HEK293 (cell line): ENCODE results near the gene CCDC136.

ENCODE experiments used
- CTCF ChIA-PET: fragments of 350-600 bp; formaldehyde crosslinking; extraction: SDS; loops from one replicate; lab custom pipeline; 2021; ENCODE audit warnings: antibody characterized with exemption; lab: Yijun Ruan, JAX
- POLR2A ChIA-PET: fragments of 300-600 bp; formaldehyde crosslinking; extraction: SDS; loops from one replicate; lab custom pipeline; 2020; ENCODE audit warnings: antibody characterized with exemption, inconsistent platforms; lab: Yijun Ruan, JAX
- H3K27ac ChIP-seq: fragments of 200-500 bp; sonication (Bioruptor generic); 2 replicates; pipeline ENCODE4 v1.5.1; 2014; ENCODE audit warnings: low read depth, low read length, control low read depth, inconsistent platforms; ENCODE audit errors: extremely low read depth
- H3K36me3 ChIP-seq, 2 experiments: fragments of 200-500 bp in 1 of 2; sonication (Bioruptor generic) in 1 of 2; 1 replicate in 1 of 2; 2 replicates in 1 of 2; pipeline ENCODE4 v1.5.1; 2014 to 2017; ENCODE audit warnings: inconsistent platforms in 2 of 2, low read length in 2 of 2; ENCODE audit not compliant: control insufficient read depth in 2 of 2, insufficient read depth in 1 of 2
- H3K4me1 ChIP-seq: fragments of 200-500 bp; sonication (Bioruptor generic); 2 replicates; pipeline ENCODE4 v1.5.1; 2014; ENCODE audit warnings: mild to moderate bottlenecking, low read length, inconsistent platforms; ENCODE audit not compliant: control insufficient read depth, insufficient read depth
- H3K4me3 ChIP-seq: 2 replicates; pipeline ENCODE4 v1.5.1; 2011; ENCODE audit warnings: low read depth, mild to moderate bottlenecking, control low read depth, low read length, moderate library complexity
- H3K9me3 ChIP-seq: fragments of 200-500 bp; sonication (Bioruptor generic); 2 replicates; pipeline ENCODE4 v1.5.1; 2014; ENCODE audit warnings: low read depth, low read length, inconsistent platforms; ENCODE audit not compliant: control insufficient read depth, insufficient read depth
- HIC1 ChIP-seq: fragments of 450-650 bp; formaldehyde crosslinking; IDR thresholded peaks from 2 replicates; pipeline ENCODE4 v1.5.1; 2016; ENCODE audit warnings: missing biosample characterization, missing genetic modification characterization
- KLF1 ChIP-seq: fragments of 450-650 bp; formaldehyde crosslinking; IDR thresholded peaks from 2 replicates; pipeline ENCODE4 v1.5.1; 2016; ENCODE audit warnings: missing biosample characterization, missing genetic modification characterization
- PATZ1 ChIP-seq: fragments of 450-650 bp; formaldehyde crosslinking; IDR thresholded peaks from 2 replicates; pipeline ENCODE4 v1.5.1; 2016; ENCODE audit warnings: missing biosample characterization, missing genetic modification characterization
- YY1 ChIP-seq: fragments of 450-650 bp; formaldehyde crosslinking; IDR thresholded peaks from 2 replicates; pipeline ENCODE4 v1.5.1; 2018; ENCODE audit warnings: missing biosample characterization, missing genetic modification characterization
- ZBTB20 ChIP-seq: fragments of 450-650 bp; formaldehyde crosslinking; IDR thresholded peaks from 2 replicates; pipeline ENCODE4 v1.5.1; 2016; ENCODE audit warnings: missing biosample characterization, missing genetic modification characterization
- ZBTB48 ChIP-seq: fragments of 450-650 bp; formaldehyde crosslinking; IDR thresholded peaks from 2 replicates; pipeline ENCODE4 v1.5.1; 2016; ENCODE audit warnings: missing biosample characterization, missing genetic modification characterization
- ZBTB8A ChIP-seq: fragments of 450-650 bp; formaldehyde crosslinking; IDR thresholded peaks from 2 replicates; pipeline ENCODE4 v1.5.1; 2016; ENCODE audit warnings: missing biosample characterization, missing genetic modification characterization
- ZIC2 ChIP-seq: fragments of 450-650 bp; formaldehyde crosslinking; IDR thresholded peaks from 2 replicates; pipeline ENCODE4 v1.5.1; 2016; ENCODE audit warnings: missing biosample characterization, missing genetic modification characterization
- ZNF138 ChIP-seq: fragments of 450-650 bp; formaldehyde crosslinking; IDR thresholded peaks from 2 replicates; pipeline ENCODE4 v1.5.1; 2016; ENCODE audit warnings: missing biosample characterization, missing genetic modification characterization, borderline replicate concordance
- ZNF175 ChIP-seq: fragments of 450-650 bp; formaldehyde crosslinking; IDR thresholded peaks from 2 replicates; pipeline ENCODE4 v1.5.1; 2016; ENCODE audit warnings: missing biosample characterization, missing genetic modification characterization
- ZNF214 ChIP-seq: fragments of 450-650 bp; formaldehyde crosslinking; IDR thresholded peaks from 2 replicates; pipeline ENCODE4 v1.5.1; 2017; ENCODE audit warnings: missing biosample characterization, mild to moderate bottlenecking, missing genetic modification characterization, borderline replicate concordance
- ZNF335 ChIP-seq: fragments of 450-650 bp; formaldehyde crosslinking; conservative IDR thresholded peaks from 2 replicates; pipeline ENCODE4 v1.5.1; 2016; ENCODE audit warnings: missing biosample characterization, missing genetic modification characterization
- ZNF473 ChIP-seq: fragments of 450-650 bp; formaldehyde crosslinking; IDR thresholded peaks from 2 replicates; pipeline ENCODE4 v1.5.1; 2017; ENCODE audit warnings: missing biosample characterization, missing genetic modification characterization
- ZNF521 ChIP-seq: fragments of 450-650 bp; formaldehyde crosslinking; IDR thresholded peaks from 2 replicates; pipeline ENCODE4 v1.5.1; 2017; ENCODE audit warnings: missing biosample characterization, mild to moderate bottlenecking, missing genetic modification characterization
- ZNF571 ChIP-seq: fragments of 450-650 bp; formaldehyde crosslinking; IDR thresholded peaks from 2 replicates; pipeline ENCODE4 v1.5.0; 2017; ENCODE audit warnings: missing biosample characterization, missing genetic modification characterization
- ZNF639 ChIP-seq: fragments of 450-650 bp; formaldehyde crosslinking; IDR thresholded peaks from 2 replicates; pipeline ENCODE4 v1.5.1; 2016; ENCODE audit warnings: missing biosample characterization, missing genetic modification characterization
- ZNF660 ChIP-seq: fragments of 450-650 bp; IDR thresholded peaks from 2 replicates; pipeline ENCODE4 v1.5.1; 2018; ENCODE audit warnings: missing biosample characterization, mild to moderate bottlenecking, missing genetic modification characterization
- ZNF768 ChIP-seq: fragments of 450-650 bp; formaldehyde crosslinking; IDR thresholded peaks from 2 replicates; pipeline ENCODE4 v1.5.1; 2018; ENCODE audit warnings: missing biosample characterization, mild to moderate bottlenecking, missing genetic modification characterization
- ZSCAN30 ChIP-seq: fragments of 450-650 bp; IDR thresholded peaks from 2 replicates; pipeline ENCODE4 v1.5.1; 2018; ENCODE audit warnings: missing biosample characterization, mild to moderate bottlenecking, missing genetic modification characterization, moderate library complexity
- TF ChIP-seq, protein P1 (sequence below): fragments of 450-650 bp; formaldehyde crosslinking; IDR thresholded peaks from 2 replicates; pipeline ENCODE4 v1.5.1; 2017; ENCODE audit warnings: missing biosample characterization, missing genetic modification characterization

CCDC136 gene

DNA sequence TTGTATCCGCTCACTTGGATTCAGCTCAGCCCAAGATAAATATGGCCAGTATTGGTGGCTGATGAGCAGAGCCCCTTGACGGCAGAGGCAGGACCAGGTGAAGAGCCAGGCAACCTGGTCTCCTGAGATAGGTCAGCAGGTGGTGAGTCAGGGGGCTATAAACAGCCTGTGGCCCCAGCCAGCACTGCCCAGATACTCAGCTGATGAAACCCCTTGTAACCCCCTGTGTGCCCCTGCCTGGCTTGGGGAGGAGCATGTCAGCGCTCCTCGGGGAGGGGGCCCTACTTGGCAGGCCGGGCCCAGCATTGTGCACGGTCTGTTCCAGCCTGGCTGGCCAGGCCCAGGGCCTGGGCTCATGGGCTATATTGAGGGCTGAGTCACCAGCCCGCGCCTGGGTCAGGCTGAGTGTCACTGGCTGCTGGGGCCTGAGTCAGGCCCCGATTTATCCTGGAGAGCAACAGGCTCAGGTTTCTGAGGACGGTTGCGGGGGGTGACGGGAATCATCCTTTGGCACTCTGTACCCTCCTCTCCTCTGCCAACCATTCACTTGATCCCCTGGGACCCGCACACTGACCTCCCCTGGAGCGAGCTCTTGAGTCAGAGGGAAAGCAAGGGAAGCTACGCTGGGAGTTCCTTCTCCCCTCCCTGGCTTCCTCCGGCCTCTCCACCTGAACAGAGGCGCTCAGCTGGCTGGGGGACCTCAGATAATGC lies 35.6 kb downstream of the CCDC136 start (continued):
- peak; percentile 38; the same call in 1 of the 2 replicates for TF ChIP-seq PATZ1
- TF ChIP-seq ZIC2: peak; percentile 75
- TF ChIP-seq ZNF660 (tag by site-specific recombination): peak; percentile 84

GRCh38 chr7:128827971-128828711 lies 36.4 kb downstream of the CCDC136 start:
- Histone ChIP-seq H3K4me3 (no peak overlapping the region), H3K9me3 (no peaks in the 10 kb centered on the region), H3K4me1 (no peaks in the 10 kb centered on the region), H3K27ac (no peak overlapping the region), H3K36me3 (no peaks in the 10 kb centered on the region)
- TF ChIP-seq YY1 (tag by site-specific recombination) (no peak), ZBTB48 (0 out of 2 replicates have a peak, but pooled peaks have one; percentile 50), ZSCAN30 (no peak), ZNF335 (peak; percentile 57)
- CTCF ChIA-PET: interaction anchor here (0.6 to 2.3 kb wide), 6 partner anchors 13 to 459 kb away, joined by 3 to 10 read pairs (median 4); no protein-coding TSS in a partner anchor
- POLR2A ChIA-PET: interaction anchor here (2.3 kb wide), 1 partner anchor 35 kb away, joined by 7 read pairs; the partner anchor contains the start of gene ATP6V1F

- no peaks in the 10 kb centered on the region for H3K9me3 ChIP-seq
- POLR2A ChIA-PET: no interaction called here
- peaks cover 0 to 1% of the 10 kb centered on the region in 2 experiments; a peak in 1 of 3 replicates for H3K36me3 ChIP-seq
- TF ChIP-seq, protein P1, sequence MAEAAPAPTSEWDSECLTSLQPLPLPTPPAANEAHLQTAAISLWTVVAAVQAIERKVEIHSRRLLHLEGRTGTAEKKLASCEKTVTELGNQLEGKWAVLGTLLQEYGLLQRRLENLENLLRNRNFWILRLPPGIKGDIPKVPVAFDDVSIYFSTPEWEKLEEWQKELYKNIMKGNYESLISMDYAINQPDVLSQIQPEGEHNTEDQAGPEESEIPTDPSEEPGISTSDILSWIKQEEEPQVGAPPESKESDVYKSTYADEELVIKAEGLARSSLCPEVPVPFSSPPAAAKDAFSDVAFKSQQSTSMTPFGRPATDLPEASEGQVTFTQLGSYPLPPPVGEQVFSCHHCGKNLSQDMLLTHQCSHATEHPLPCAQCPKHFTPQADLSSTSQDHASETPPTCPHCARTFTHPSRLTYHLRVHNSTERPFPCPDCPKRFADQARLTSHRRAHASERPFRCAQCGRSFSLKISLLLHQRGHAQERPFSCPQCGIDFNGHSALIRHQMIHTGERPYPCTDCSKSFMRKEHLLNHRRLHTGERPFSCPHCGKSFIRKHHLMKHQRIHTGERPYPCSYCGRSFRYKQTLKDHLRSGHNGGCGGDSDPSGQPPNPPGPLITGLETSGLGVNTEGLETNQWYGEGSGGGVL: 0 out of 2 replicates have a peak, but pooled peaks have one; percentile 29
- no peak for TF ChIP-seq ZBTB8A (tag by site-specific recombination)
- TF ChIP-seq ZNF175 (tag by site-specific recombination): no peak
- no peak for TF ChIP-seq ZNF768 (tag by site-specific recombination)
- no peak for TF ChIP-seq ZNF639
- TF ChIP-seq ZNF473 (tag by site-specific recombination): no peak
- peak; percentile 29; the same call in 1 of the 2 replicates for TF ChIP-seq ZBTB20 (tag by site-specific recombination)
- TF ChIP-seq ZNF214: no peak
- TF ChIP-seq ZNF571: no peak
- no peak for TF ChIP-seq ZNF521 (tag by site-specific recombination)
- TF ChIP-seq ZNF138 (tag by site-specific recombination): no peak
- no peak for TF ChIP-seq KLF1 (tag by site-specific recombination)
- TF ChIP-seq HIC1 (tag by site-specific recombination): 0 out of 2 replicates have a peak, but pooled peaks have one; percentile 33
- H3K4me3 ChIP-seq: peak overlapping the region; percentile 56
- CTCF ChIA-PET: interaction anchor here (2.3 kb wide), 1 partner anchor 50 kb away, joined by 10 read pairs; no protein-coding TSS in a partner anchor
- no peak overlapping the region for H3K27ac ChIP-seq
- no peaks in the 10 kb centered on the region for H3K4me1 ChIP-seq
Observed at GRCh38 chr7:128829391-128830166, 37.8 kb downstream of the CCDC136 start.
